OCI-LY7 (cell line): ENCODE measurements around the gene CHST11.

Experiments used
- EZH2phosphoT487 ChIP-seq: fragments of 200-600 bp; sonication (generic); IDR thresholded peaks from 2 replicates; pipeline ENCODE4 v1.6.1; 2018; ENCODE audit warnings: low read depth, borderline replicate concordance, mild to moderate bottlenecking, mixed run types, antibody characterized with exemption, low read length, moderate library complexity, mixed read lengths
- TF ChIP-seq, protein P1 (sequence below): fragments of 200-600 bp; sonication (generic); conservative IDR thresholded peaks from 2 replicates; pipeline ENCODE4 v1.5.1; 2014; ENCODE audit warnings: mild to moderate bottlenecking, antibody characterized with exemption, low read length, moderate library complexity, mixed read lengths

DNA sequence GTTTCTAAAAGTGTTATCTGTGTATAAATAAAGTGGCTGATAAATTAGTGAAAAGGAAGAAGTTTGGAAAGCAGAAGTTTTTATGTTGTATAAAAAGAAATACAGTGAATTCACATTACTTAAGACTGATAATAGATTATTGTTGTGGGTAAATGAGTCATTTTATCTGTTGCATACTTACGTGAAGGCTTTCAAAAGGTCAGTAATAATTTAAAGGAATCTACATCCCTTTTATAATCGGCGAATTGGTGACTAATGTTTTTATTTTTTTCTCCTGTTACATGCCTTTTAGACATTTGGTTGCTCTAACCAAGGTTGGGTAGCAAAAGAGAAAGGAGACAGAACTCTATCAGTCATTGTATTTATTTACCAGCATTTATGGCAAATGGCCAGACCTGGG lies 345.5 kb downstream of the CHST11 start:
- TF ChIP-seq, protein P1, sequence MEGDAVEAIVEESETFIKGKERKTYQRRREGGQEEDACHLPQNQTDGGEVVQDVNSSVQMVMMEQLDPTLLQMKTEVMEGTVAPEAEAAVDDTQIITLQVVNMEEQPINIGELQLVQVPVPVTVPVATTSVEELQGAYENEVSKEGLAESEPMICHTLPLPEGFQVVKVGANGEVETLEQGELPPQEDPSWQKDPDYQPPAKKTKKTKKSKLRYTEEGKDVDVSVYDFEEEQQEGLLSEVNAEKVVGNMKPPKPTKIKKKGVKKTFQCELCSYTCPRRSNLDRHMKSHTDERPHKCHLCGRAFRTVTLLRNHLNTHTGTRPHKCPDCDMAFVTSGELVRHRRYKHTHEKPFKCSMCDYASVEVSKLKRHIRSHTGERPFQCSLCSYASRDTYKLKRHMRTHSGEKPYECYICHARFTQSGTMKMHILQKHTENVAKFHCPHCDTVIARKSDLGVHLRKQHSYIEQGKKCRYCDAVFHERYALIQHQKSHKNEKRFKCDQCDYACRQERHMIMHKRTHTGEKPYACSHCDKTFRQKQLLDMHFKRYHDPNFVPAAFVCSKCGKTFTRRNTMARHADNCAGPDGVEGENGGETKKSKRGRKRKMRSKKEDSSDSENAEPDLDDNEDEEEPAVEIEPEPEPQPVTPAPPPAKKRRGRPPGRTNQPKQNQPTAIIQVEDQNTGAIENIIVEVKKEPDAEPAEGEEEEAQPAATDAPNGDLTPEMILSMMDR, result no peak
- no peak for TF ChIP-seq EZH2phosphoT487
